Left lung (tissue), 10 donors: ENCODE measurements around the gene FLRT3. TPM values are rescaled to one million over a fixed set of nuclear protein-coding genes. Genes with fewer than 3 reads are reported as not detected.
A peak's percentile ranks its signal among the peaks of the same experiment; 100 is the strongest.

ENCODE experiments used
- ATAC-seq: fragments of 200-7000 bp; cut with Tn5 transposase; one replicate; pipeline ENCODE4 v1.9.1; 2020; ENCODE audit warnings: moderate library complexity
- DNase-seq, 4 donors: peaks; one replicate each; pipeline ENCODE4 v3.0.0-alpha.2; 2013 to 2020
- H3K27ac ChIP-seq, 2 donors: fragments of 200-600 bp; sonication (generic) in 1 of 2; one replicate each; pipeline versions ENCODE4 v1.5.0 to v1.8.0; 2020 to 2021
- H3K27me3 ChIP-seq, 2 donors: fragments of 200-600 bp; sonication (generic) in 1 of 2; one replicate each; pipeline versions ENCODE4 v1.5.0 to v1.8.0; 2020 to 2021
- H3K36me3 ChIP-seq, 2 donors: fragments of 200-600 bp; sonication (generic) in 1 of 2; one replicate each; pipeline versions ENCODE4 v1.5.0 to v1.8.0; 2020 to 2021
- H3K4me1 ChIP-seq, 2 donors: fragments of 200-600 bp; one replicate each; pipeline ENCODE4 v1.8.0; 2021
- H3K4me3 ChIP-seq, 2 donors: fragments of 200-600 bp; sonication (generic) in 1 of 2; one replicate each; pipeline versions ENCODE4 v1.5.0 to v1.8.0; 2020 to 2021; ENCODE audit warnings: mild to moderate bottlenecking in 1 of 2
- H3K9me3 ChIP-seq, 2 donors: fragments of 200-600 bp; sonication (generic) in 1 of 2; one replicate each; pipeline versions ENCODE4 v1.5.0 to v1.8.0; 2020 to 2021
- CTCF ChIP-seq, 2 donors: fragments of 200-600 bp; sonication (generic) in 1 of 2; IDR thresholded peaks; one replicate each; pipeline versions ENCODE4 v1.5.0 to v1.8.0; 2021; ENCODE audit warnings: antibody characterized with exemption in 2 of 2
- intact Hi-C, 2 donors: fragments of 100-400 bp; cut with DNase I; formaldehyde crosslinking; loops; one replicate each; pipeline versions ENCODE4 v1.11.2 to v1.14.2; 2022
- polyA plus RNA-seq, 6 donors: library from polyadenylated mRNA; unstranded; fragments of 120-200 nt; gene quantifications; one replicate each; pipeline ENCODE4 v1.2.1, GENCODE V29; 2013; ENCODE audit not compliant: insufficient read length in 6 of 6
- total RNA-seq, 2 donors: library from RNA; stranded (reverse); fragmentation: NEBNext Ultra II Directional; extraction: Animal tissue kit (Norgen Biotek cat#: 25700); gene quantifications; one replicate each; pipeline ENCODE4 v1.2.1, GENCODE V29; 2021
- donor health status: DM: no; HTN: yes; CAD: no.
- donor health status: DM: no; HTN: no; CAD: no.

FLRT3 gene
- total and polyA plus RNA-seq, 8 donors: 14.5 to 124 (median 19.6) TPM

GRCh38 chr20:14310977-14311627, 26.3 kb downstream of the FLRT3 start:
- Histone ChIP-seq H3K4me1 (no peaks in the 10 kb centered on the region), H3K4me3 (no peak overlapping the region), H3K27ac (no peak overlapping the region), H3K27me3 (no peaks in the 10 kb centered on the region), H3K9me3 (no peaks in the 10 kb centered on the region), H3K36me3 (no peaks in the 10 kb centered on the region)
- intact Hi-C loops: no loop called here
- ATAC-seq (peak; percentile 22), DNase-seq (no peak)
- no peak for TF ChIP-seq CTCF (IDR thresholded peaks at IDR 0.05)

GRCh38 chr20:14307956-14308355, 29.5 kb downstream of the FLRT3 start:
- DNase-seq (no peak), ATAC-seq (no peak)
- TF ChIP-seq CTCF (IDR thresholded peaks at IDR 0.05): no peak
- Histone ChIP-seq H3K27me3 (no peaks in the 10 kb centered on the region), H3K9me3 (no peaks in the 10 kb centered on the region), H3K4me1 (no peaks in the 10 kb centered on the region), H3K4me3 (no peak overlapping the region), H3K36me3 (no peaks in the 10 kb centered on the region), H3K27ac (no peak overlapping the region)
- intact Hi-C loops: no loop called here

GRCh38 chr20:14304472-14304871, 32.9 kb downstream of the FLRT3 start:
- intact Hi-C loops: no loop called here
- no peak for TF ChIP-seq CTCF (IDR thresholded peaks at IDR 0.05)
- H3K36me3 ChIP-seq: no peaks in the 10 kb centered on the region
- no peaks in the 10 kb centered on the region for H3K9me3 ChIP-seq
- H3K4me3 ChIP-seq: no peak overlapping the region
- ATAC-seq: peak; percentile 92
- DNase-seq: peak in 1 of 4 donors; percentile 3
- no peaks in the 10 kb centered on the region for H3K4me1 ChIP-seq
- H3K27ac ChIP-seq: no peak overlapping the region
- H3K27me3 ChIP-seq: no peaks in the 10 kb centered on the region

GRCh38 chr20:14303651-14304050, 33.8 kb downstream of the FLRT3 start:
- TF ChIP-seq CTCF (IDR thresholded peaks at IDR 0.05): no peak
- H3K4me3 ChIP-seq: no peak overlapping the region
- no peak for ATAC-seq
- H3K4me1 ChIP-seq: no peaks in the 10 kb centered on the region
- H3K36me3 ChIP-seq: no peaks in the 10 kb centered on the region
- no peaks in the 10 kb centered on the region for H3K9me3 ChIP-seq
- DNase-seq: no peak
- intact Hi-C loops: no loop called here
- H3K27me3 ChIP-seq: no peaks in the 10 kb centered on the region
- H3K27ac ChIP-seq: no peak overlapping the region

- DNase-seq: no peak
- Histone ChIP-seq H3K4me3 (no peak overlapping the region), H3K27ac (no peak overlapping the region), H3K36me3 (no peaks in the 10 kb centered on the region), H3K9me3 (no peaks in the 10 kb centered on the region), H3K27me3 (no peaks in the 10 kb centered on the region), H3K4me1 (no peaks in the 10 kb centered on the region)
- no peak for TF ChIP-seq CTCF (IDR thresholded peaks at IDR 0.05)
- intact Hi-C loops: no loop called here
- ATAC-seq: no peak
Measured at GRCh38 chr20:14303106-14303505, 34.3 kb downstream of the FLRT3 start.
